ENCODE results near the gene KIF26B.
"Not testable (repeated sequence)": the region's sequence is repeated elsewhere in the genome, so short reads cannot be mapped to it uniquely, and the experiment has no call there.

The KIF26B gene

DNA sequence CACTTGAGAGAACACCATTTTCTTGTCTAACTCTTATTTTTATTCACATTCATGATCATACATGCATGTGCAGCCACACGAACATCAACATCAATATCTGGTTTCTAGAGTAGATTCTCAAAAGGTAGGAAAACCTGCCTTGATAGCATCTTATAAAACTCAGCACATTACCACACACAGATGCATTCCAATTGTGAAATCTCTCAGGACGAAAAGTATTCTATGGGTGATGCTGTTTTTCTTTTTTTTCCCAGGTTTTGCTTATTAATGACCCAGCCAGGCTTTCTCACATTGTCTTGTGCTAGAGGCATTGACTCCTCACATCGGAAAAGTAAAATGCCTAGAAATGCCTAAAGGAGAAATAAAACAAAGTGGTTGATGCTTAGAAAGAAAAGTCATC, 562.8 kb downstream of the KIF26B start:
- DNase-seq: no peak

DNA sequence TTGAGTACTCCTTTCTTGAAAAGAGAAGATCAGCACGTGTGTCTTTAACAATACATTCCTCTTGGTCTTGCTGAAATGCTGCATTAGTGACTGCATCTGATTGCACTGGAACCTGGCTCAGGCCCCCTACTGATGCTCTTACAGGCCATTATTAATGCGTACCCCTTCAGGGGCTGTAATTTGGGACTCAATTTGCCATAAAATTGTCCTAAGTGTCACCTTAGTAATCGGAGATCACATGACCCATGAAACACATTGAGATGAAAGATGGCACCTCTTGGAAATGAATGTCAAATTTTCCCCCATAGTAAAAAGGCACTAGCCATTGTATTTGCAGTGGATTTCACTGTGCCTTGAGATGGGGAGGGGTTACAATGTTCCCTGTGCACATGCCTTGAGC, 563.3 kb downstream of the KIF26B start:
- DNase-seq: no peak

DNA sequence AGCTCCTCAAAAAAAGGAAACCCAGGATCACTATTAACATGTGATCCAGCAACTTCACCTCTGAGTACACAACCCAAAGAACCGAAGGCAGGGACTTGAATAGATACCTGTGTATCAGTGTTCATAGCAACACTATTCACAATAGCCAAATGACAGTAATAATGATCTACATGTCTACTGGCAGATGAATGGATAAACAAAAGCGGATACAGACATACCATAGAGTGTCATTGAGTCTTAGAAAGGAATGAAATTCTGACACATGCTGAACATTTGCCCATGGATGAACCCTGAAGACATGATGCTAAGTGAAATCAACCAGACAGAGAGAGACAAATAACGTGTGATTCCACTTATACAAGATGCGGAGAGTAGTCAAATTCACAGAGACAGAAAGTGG, 564.2 kb downstream of the KIF26B start:
- no peak for DNase-seq

DNA sequence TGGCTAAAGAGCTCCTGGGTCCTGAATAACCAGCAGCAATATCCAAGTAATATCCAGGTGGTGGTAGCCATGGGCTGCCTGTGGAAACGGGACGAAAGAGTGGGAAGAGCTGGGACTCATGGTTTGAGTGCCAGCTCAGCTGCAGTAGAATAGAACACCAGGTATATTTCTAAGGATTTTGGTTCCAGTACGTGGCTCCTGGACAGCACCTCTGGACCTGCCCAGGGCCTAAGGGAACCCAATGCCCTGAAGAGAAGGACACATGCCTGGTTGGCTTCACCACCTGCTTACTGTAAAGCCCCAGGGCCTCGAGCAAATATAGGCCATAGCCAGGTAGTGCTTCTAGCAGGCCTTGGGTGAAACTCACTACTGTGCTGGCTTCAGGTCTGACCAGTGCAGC, 566.7 kb downstream of the KIF26B start:
- no peak for DNase-seq

DNA sequence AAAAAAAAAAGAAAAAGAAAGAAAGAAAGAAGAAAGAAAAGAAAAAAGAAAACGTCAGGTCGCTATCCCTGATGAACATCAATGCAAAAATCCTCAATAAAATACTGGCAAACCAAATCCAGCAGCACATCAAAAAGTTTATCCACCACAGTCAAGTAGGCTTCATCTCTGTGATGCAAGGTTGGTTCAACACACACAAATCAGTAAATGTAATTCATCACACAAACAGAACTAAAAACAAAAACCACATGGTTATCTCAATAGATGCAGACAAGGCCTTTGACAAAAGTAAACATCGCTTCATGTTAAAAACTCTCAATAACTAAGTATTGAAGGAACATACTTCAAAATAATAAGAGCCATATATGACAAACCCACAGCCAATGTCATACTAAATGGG, 573.2 kb downstream of the KIF26B start:
- DNase-seq: not testable (repeated sequence)

DNA sequence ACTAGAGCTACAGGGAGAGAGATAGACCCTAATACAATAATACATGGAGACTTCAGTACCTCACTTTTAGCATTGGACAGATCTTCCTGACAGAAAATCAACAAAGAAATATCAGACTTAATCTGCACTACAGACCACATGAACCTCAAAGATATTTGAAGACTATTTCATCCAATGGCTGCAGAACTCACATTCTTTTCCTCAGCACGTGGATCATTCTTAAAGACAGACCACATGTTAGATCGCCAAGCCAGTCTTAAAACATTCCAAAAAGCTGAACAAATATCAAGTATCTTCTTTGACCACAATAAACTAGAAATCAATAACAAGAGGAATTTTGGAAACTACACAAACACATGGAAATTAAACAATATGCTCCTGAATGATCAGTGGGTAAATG, 576.0 kb downstream of the KIF26B start:
- no peak for DNase-seq

DNA sequence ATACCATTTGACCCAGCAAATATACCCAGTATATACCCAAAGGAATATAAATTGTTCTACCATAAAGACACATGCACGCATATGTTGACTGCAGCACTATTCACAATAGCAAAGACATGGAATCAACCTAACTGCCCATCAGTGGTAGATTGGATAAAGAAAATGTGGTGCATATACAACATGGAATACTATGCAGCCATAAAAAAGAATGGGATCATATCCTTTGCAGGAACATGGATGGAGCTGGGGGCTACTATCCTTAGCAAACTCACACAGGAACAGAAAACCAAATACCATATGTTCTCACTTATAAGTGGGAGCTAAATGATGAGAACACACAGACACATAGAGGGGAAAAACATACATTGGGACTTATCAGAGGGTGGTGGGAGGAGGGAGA, 585.6 kb downstream of the KIF26B start:
- not testable (repeated sequence) for DNase-seq

DNA sequence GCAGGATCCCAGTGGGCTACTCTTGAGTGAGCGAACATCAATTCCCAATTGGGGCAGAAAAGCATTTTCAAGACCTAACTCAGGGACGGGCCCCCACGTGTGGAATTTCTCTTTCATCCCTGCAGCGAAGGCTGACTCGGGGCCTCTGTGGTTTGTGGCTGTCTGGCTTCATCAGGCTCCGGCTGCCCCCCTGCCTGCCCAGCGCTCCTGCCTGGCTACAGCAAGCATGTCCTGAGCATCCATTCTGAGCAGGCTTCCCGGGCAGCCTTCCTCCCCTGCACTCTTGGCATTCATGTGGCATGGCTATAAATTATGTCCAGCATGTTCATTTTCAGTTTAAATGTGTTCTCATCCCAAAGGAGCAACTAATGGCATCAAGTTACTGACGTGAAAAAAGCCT, 588.1 kb downstream of the KIF26B start:
- DNase-seq: no peak

DNA sequence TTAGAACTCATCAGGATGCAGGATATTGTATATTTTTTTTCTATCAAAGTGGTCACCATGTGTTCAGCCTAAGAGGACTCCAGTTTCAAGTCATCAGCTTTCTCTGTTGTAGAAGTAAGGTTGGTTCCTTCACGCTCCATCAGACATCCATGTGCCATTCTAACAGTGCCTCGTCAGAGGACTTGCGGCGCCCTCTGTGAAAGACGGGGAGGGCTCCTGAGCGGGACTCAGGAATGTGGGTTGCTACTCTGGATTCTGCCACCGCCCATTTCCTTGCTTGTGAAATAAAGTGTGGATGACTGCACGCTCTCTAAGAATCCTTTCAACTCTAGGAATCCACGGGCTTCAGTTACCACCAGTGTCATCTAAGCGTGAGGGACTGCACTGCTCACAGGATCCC, 593.5 kb downstream of the KIF26B start:
- no peak for DNase-seq

DNA sequence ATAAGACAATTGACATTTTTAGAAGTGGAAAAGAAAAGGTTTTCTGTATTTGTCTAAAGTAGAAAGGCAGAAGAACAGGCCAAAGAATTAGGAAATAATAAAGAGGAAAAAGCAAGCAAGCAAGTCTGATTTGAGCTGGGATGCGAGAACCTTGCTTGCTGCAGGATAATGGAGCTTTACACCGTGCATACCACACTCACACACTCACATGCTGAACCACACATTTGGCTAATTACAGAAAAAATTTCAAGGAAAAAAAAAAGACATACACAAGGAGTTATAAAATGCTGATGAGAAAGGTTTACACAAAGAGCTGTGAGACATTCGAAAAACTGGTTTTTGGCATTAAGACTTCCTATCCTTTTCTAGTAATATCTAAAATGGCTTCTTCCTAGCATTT, 593.9 kb downstream of the KIF26B start:
- DNase-seq: no peak

DNA sequence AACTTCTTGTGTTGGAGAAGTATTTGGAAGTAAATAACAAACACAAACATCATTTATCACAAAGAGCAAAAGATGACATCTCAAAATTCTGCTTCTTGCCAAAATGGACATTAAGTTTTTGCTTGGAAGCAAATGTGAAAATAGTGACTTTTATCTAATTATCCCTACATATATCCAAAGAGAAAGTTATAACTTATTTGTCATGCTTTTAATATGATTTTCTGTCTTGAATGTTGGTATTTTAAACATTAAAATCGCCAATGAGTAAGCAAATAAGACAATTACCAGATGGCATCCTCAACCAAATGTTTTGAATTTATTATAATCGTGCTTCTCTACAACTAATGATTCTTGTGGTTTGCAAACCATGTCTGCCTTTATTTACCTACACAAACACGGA, 594.3 kb downstream of the KIF26B start:
- DNase-seq: no peak

DNA sequence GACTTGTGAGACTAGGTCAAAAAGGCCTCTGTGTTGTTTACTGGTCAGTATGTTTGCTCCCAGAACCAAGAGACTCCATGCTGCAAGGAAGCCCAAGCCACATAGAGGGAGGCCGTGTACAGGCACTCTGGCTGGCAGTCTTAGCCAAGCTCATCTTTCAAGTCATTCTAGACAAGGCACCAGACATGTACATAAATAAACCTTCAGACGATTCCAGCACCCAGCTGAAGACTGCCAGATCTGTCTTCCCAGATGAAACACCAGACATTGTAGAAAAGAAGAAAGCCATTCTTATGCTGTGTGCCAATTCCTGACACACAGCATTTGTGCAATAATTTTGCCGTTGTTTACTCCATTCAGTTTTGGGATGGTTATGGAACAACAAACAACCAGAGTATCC, 595.5 kb downstream of the KIF26B start:
- DNase-seq: no peak

DNA sequence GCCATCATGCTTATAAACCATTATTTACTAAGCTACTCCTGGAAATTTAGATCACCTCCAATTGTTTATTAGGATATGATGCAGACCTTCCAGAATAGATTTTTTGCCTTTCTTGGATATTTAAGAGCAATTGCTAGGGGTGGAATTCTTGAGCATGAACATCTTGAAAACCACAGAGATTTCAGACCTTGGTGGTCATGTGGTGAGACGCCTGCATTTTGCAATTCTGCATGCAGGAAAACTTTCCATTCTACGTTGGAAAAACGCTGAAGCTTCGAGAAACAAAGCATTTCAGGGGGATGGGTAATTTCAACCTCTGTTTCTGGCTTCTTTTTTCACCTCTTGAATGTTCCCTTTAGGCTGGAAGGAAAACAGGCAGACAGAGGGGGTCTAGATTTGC, 596.3 kb downstream of the KIF26B start:
- no peak for DNase-seq

DNA sequence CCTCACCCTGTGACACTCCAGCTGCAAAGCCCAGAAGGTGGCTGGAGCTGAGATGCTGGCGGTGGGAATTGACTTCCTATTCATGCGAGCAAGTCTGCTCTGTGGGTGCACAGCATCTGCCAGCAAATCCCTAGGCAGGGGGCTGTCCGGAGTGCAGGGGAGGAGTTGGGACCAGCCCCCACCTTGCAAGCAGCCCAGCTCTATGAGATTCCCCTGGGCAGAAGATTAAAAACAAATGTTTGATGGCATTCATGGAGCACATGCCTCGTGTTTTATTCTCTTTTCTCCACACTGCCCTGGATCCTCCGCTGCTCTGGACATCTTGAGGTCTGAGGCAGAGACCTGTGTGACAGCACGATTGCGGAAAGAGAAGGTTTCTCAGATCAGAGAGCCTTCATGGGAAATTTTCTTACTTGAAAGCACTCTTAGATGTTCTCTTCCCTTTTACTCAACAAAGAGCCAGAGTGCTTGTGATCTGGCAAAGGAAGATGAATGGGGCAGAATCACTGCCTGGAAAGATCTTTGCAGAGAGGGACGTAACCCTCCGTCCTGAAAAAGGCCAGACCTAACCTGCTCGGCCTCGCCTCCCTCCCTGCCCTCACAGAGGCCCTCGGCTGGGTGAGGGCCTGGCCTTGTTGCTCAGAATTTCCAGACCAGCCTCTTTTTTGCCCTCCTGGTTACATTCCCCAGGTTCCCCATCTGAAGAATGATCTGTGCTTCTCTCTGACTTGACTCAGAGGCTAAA, 597.1 kb downstream of the KIF26B start:
- DNase-seq: no peak

DNA sequence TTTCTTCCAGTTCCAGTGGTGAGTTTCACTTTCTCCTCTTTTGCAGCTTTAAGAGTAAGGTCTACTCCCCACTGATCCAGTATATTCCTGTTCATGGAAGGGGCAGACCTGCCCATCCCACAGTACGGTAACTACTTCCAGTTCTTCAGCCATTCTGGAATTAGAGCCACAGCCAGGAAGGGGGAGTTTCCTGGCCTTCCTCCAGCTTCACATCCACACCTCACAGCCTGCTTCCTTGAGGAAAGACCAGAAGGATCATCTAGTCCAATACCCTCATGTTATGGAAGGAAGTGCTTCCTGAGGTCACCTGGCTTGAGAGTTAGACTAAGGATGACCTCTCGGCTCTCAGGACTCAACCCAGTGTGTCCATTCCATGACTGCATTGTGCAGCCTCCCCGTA, 597.8 kb downstream of the KIF26B start:
- DNase-seq: no peak

DNA sequence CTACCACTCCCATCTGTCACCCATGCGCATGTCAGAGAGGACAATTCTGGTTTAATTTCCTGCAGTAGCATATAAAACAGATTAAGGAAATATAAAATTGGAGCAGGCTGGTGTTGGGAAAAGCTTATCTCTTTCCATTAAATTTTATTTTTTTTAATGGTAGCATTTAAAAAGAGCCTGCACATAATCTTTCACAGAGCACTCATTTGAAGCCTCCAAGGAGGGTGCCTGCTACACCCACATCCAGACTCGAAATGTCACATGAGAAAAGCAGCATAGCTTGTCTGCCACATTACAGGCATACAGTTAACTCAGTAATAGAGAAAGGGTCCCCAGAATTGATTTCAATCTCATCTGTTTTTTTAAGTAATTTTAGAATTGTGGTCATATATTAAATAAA, 599.0 kb downstream of the KIF26B start:
- DNase-seq: no peak

DNA sequence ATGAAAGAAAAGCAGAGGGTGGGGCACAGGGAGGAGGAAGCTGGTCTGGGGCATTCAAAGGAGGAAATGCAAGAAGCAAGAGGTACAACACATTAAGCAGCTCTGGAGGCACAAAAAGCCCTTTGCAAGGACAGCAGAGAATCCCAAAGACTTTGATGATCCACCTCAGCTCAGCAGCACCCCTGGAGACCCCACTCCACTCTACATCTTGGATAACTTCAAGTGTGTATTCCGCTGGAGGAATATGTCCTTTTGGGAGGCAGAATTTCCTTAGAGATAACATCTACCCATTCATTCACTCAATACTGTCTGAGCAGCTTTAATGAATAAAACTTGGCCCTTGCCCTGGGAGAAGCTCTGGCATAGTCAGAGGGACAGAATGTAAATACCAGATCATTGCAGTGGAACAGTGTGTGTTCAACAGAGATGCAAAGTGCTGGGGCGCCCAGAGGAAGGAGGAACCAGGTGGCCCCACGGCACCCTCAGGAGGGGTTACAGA, 599.7 kb downstream of the KIF26B start:
- DNase-seq: no peak
